ENCODE results near the gene ASB5. TPM values are rescaled to one million over a fixed set of nuclear protein-coding genes. Genes with fewer than 3 reads are reported as not detected.

Gene ASB5
- total and polyA plus RNA-seq, 12 donors: 0.17 to 0.27 (median 0.20) TPM; not detected in 9

DNA sequence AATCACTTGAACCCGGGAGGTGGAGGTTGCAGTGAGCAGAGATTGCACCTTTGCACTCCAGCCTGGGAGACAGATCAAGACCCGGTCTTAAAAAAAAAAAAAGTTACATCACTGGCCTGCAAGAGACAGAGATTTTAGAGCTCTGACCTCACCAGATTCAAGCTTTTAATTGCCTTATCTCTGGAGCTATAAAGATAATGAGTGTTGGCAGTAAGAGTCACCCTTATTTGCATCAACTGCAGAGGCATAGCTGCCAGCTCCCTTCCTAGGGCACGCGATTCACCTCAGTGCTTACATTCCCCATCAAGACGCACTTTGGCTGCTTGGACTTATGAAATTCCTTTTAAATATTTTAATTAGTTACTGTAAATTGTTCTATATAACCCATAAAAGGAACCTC lies 61.2 kb downstream of the ASB5 start:
- Histone ChIP-seq H3K27me3 (no peaks in the 10 kb centered on the region), H3K9me3 (replicated peaks in 1 of 3) (no peaks in the 10 kb centered on the region), H3K4me3 (no peak overlapping the region), H3K4me1 (replicated peaks in 1 of 2) (no peaks in the 10 kb centered on the region), H3K27ac (no peak overlapping the region), H3K36me3 (replicated peaks in 1 of 2) (no peaks in the 10 kb centered on the region)
- 71 to 88% (median 82%) methylated on average over 5 of the region's 5 CpGs for WGBS, 4 donors
- no peak for TF ChIP-seq POLR2A (IDR thresholded peaks at IDR 0.05)
- TF ChIP-seq, protein P1, sequence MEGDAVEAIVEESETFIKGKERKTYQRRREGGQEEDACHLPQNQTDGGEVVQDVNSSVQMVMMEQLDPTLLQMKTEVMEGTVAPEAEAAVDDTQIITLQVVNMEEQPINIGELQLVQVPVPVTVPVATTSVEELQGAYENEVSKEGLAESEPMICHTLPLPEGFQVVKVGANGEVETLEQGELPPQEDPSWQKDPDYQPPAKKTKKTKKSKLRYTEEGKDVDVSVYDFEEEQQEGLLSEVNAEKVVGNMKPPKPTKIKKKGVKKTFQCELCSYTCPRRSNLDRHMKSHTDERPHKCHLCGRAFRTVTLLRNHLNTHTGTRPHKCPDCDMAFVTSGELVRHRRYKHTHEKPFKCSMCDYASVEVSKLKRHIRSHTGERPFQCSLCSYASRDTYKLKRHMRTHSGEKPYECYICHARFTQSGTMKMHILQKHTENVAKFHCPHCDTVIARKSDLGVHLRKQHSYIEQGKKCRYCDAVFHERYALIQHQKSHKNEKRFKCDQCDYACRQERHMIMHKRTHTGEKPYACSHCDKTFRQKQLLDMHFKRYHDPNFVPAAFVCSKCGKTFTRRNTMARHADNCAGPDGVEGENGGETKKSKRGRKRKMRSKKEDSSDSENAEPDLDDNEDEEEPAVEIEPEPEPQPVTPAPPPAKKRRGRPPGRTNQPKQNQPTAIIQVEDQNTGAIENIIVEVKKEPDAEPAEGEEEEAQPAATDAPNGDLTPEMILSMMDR (IDR thresholded peaks at IDR 0.05): no peak
- DNase-seq: no peak
- intact Hi-C loops (cut with DNase I): no loop called here

DNA sequence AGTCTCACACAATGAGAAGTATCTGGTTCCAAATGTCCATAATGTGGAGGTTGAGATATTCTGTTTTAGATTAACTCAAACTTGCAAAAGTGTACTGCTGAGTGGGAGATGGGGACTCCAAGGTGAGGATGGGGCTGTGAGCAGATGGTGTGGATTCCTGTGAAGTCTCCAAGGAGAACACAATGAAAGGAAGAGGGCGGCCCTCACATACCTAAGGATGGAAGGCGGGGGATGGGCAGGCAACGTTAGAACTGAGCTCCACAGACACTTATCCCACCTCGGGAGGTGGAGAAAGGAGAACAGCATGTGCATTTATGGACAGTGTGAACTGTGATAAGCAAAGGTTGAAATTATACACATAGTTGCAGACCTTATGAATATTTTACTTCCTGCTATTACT lies 63.7 kb downstream of the ASB5 start:
- H3K4me3 ChIP-seq: no peak overlapping the region
- H3K27ac ChIP-seq: no peak overlapping the region
- WGBS, 4 donors: 57 to 62% (median 61%) methylated on average over 4 of the region's 4 CpGs
- no peaks in the 10 kb centered on the region for H3K36me3 ChIP-seq (replicated peaks in 1 of 2)
- no peaks in the 10 kb centered on the region for H3K27me3 ChIP-seq
- no peaks in the 10 kb centered on the region for H3K9me3 ChIP-seq (replicated peaks in 1 of 3)
- intact Hi-C loops (cut with DNase I): no loop called here
- TF ChIP-seq, protein P1 (IDR thresholded peaks at IDR 0.05): no peak
- no peak for TF ChIP-seq POLR2A (IDR thresholded peaks at IDR 0.05)
- no peak for DNase-seq
- H3K4me1 ChIP-seq (replicated peaks in 1 of 2): no peaks in the 10 kb centered on the region

DNA sequence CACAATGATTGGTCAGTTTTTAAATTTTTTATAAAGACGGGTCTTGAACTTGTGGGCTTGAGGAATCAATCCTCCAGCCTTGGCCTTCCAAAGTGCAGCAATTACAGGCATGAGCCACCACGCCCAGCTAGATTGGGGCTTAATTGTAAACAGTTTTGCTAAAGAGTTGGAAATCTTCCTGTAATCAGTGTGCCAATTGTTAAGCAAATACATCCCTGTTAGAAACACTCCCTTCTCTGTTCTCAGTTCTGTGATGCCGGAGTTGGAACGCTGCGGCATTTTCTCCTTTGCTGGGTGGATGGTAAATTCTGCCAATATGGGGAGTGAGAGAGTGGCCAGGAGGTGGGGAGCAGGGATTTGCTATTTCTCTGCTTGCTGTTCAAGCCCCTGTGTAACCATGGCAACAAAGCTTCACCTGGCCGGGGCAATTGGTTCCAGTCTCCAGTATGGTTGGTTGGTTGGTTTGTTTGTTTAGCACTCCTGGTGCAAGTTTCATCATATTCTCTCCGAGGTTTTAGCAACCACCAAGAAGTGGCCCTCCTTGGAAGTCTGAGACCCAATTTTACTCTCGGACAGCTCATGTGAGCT lies 70.6 kb downstream of the ASB5 start:
- Histone ChIP-seq H3K9me3 (replicated peaks in 1 of 3) (no peaks in the 10 kb centered on the region), H3K36me3 (replicated peaks in 1 of 2) (no peaks in the 10 kb centered on the region), H3K4me1 (replicated peaks in 1 of 2) (peaks cover 0 to 4% of the 10 kb centered on the region in 2 donors), H3K27me3 (no peaks in the 10 kb centered on the region), H3K4me3 (no peak overlapping the region), H3K27ac (no peak overlapping the region)
- TF ChIP-seq, protein P1 (IDR thresholded peaks at IDR 0.05): no peak
- no peak for TF ChIP-seq POLR2A (IDR thresholded peaks at IDR 0.05)
- intact Hi-C loops (cut with DNase I): loop anchor here in 1 of 2 donors (10.0 kb wide), 1 partner anchor 116 kb away; the partner anchor contains the start of gene SPCS3
- WGBS, 4 donors: 70 to 82% (median 76%) methylated on average over 8 of the region's 8 CpGs
- no peak for DNase-seq

DNA sequence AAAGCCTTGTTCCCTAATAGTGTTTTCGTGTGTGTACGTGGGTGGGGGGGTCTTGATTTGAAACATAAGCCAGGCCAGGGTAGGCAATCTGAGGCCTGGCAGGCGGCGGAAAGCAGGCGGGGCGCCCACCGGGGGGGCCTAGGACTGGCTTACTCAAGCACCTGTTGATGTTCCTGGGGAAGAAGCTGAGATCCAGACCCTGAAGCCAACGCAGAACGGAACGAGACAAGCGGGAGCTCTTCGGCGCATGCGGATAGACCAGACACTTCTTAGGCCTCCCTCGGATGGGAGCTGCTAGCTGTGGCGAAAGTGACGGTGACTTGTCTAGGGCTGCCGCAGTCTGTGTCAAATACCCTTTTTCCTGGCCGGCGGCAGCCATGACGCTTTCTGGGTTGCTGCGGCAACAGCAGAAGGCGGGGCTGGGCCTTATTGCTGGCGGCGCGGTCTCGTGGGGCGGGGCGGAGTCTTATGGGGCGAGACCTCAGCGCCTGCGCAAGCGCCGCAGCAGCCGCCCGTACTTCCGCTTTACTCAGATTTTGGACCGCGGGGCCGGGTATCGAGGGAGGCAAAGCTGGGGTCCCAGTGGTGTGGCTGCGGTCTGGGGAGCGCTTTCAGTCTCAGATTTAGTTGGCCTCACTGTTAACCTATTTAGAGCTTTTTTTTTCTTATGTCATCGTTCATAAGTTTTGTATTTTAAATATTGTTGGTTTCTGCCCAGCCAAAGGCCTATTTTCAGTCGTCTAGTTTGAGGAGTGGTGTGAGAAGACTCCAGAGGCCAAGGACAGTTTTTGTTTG lies 73.6 kb downstream of the ASB5 start, which contains the start of gene SPATA4:
Gene SPATA4 (minus strand): TSS at position 402 of the 795 bp plus-strand sequence. CDS start 23 bp downstream, at position 379.
- no peaks in the 10 kb centered on the region for H3K27me3 ChIP-seq
- TF ChIP-seq, protein P1 (IDR thresholded peaks at IDR 0.05): no peak
- peak in 1 of 2 donors; percentile 23 for TF ChIP-seq POLR2A (IDR thresholded peaks at IDR 0.05)
- H3K9me3 ChIP-seq (replicated peaks in 1 of 3): no peaks in the 10 kb centered on the region
- intact Hi-C loops (cut with DNase I): loop anchor here in 1 of 2 donors (10.0 kb wide), 1 partner anchor 119 kb away; the partner anchor contains the start of gene SPCS3
- peak within 1 kb of the TSS in 2 of 5 donors; percentile 8 to 39 for H3K27ac ChIP-seq
- DNase-seq: peak; percentile 93 to 96 (median 95)
- H3K36me3 ChIP-seq (replicated peaks in 1 of 2): no peaks in the 10 kb centered on the region
- WGBS, 4 donors: 0 to 1% (median 1%) methylated on average over 21 to 45 of the region's 45 CpGs
- peaks cover 0 to 4% of the 10 kb centered on the region in 2 donors for H3K4me1 ChIP-seq (replicated peaks in 1 of 2)
- peak within 1 kb of the TSS in 3 of 4 donors; percentile 12 to 87 (median 54) for H3K4me3 ChIP-seq

Data from adrenal gland (tissue), 12 donors.